Epithelial cell of esophagus (primary cell): ENCODE measurements around the gene COL17A1.

Experiments used
- DNase-seq: peaks from one replicate; pipeline ENCODE4 v3.0.0; 2010; ENCODE audit warnings: low read depth
- H3K4me3 ChIP-seq: 2 replicates; pipeline ENCODE4 v1.5.1; 2011; ENCODE audit warnings: mild to moderate bottlenecking, low read length, control low read depth
- TF ChIP-seq, protein P1 (sequence below): IDR thresholded peaks from 2 replicates; pipeline ENCODE4 v1.5.1; 2011; ENCODE audit warnings: low read depth, mild to moderate bottlenecking, low read length, control low read depth, inconsistent platforms; ENCODE audit not compliant: insufficient read depth; ENCODE audit errors: missing control alignments

The COL17A1 gene

GRCh38 chr10:104057717-104058116, 28.0 kb downstream of the COL17A1 start:
- TF ChIP-seq, protein P1, sequence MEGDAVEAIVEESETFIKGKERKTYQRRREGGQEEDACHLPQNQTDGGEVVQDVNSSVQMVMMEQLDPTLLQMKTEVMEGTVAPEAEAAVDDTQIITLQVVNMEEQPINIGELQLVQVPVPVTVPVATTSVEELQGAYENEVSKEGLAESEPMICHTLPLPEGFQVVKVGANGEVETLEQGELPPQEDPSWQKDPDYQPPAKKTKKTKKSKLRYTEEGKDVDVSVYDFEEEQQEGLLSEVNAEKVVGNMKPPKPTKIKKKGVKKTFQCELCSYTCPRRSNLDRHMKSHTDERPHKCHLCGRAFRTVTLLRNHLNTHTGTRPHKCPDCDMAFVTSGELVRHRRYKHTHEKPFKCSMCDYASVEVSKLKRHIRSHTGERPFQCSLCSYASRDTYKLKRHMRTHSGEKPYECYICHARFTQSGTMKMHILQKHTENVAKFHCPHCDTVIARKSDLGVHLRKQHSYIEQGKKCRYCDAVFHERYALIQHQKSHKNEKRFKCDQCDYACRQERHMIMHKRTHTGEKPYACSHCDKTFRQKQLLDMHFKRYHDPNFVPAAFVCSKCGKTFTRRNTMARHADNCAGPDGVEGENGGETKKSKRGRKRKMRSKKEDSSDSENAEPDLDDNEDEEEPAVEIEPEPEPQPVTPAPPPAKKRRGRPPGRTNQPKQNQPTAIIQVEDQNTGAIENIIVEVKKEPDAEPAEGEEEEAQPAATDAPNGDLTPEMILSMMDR, result no peak
- DNase-seq, result no peak
- H3K4me3 ChIP-seq, result no peak overlapping the region

DNA sequence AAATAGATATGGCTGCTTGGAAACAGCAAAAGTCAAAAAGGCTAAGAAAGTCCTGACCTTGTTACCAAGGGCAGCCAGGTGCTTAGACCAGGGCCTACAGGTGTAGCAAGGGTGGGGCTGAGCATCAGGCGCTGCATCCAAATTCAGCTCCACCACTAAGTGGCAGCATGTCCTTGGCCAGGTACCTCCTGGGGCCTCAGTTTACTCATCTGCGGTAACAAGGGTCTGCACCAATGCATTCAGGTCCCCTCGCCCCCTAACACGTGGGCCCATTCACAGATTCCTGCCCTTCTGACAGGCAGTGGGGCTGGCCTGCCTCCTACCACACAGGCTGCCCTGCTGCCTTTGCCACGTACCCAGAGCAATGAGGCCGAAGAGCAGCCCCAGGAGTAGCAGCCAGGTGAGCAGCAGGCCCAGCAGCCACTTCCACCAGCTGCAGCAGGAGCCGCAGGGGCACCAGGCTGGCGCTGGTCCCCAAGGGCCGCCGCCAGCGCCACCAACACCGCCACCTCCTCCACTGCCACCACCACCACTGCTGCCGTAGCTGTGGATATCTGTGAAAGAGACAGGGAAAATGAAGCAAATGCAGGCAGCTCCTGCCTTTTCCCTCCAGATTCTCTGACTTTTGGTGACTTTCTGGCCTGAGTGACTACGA, 28.9 kb downstream of the COL17A1 start:
- no peak for DNase-seq
- TF ChIP-seq, protein P1, result peak; percentile 19
- H3K4me3 ChIP-seq, result no peak overlapping the region

- no peak overlapping the region for H3K4me3 ChIP-seq
- TF ChIP-seq, protein P1, result no peak
- DNase-seq, result peak; percentile 61
Observed at GRCh38 chr10:104054430-104054829, 31.2 kb downstream of the COL17A1 start.

GRCh38 chr10:104053201-104053600, 32.5 kb downstream of the COL17A1 start:
- TF ChIP-seq, protein P1, result no peak
- no peak for DNase-seq
- no peak overlapping the region for H3K4me3 ChIP-seq

- H3K4me3 ChIP-seq, result no peak overlapping the region
- TF ChIP-seq, protein P1, result no peak
- no peak for DNase-seq
Observed at GRCh38 chr10:104052431-104052830, 33.2 kb downstream of the COL17A1 start.

DNA sequence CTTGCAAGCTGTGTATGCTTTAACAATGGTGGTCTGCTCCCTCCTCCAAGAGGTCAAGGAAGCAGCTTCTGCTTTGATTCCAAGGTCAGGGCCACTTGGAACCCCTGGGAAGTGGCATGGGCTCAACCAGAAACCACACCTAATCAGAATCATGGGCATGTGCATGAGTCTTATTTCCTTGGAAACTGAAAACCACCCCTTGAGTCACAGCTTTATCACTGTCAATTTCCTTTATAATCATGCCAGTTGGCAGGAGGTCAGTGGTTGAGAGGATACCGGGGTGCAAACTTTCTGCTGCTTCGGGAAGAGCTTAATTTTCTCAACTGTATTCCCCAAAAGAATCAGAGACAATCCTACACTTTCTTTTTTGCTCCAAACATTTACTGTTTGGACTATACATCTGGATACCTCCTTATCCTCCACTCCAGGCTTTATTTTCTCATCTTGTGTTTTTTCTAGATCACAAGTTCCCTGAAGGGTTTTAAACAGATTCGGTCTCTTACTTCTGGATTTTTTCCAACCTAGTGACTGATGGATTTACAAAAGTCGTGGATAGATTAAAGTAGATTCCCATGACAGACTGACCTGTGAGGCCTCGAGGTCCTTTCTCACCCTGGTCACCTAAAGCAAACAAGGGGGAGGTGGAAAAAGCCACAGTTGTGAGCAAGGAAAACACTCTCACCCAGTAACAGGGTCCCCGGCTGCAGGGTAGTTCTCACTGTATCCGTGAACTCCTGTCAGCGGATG, 36.0 kb downstream of the COL17A1 start:
- peak; percentile 67 for DNase-seq
- TF ChIP-seq, protein P1, result no peak
- no peak overlapping the region for H3K4me3 ChIP-seq

GRCh38 chr10:104046651-104047050, 39.0 kb downstream of the COL17A1 start:
- no peak for DNase-seq
- TF ChIP-seq, protein P1, result no peak
- H3K4me3 ChIP-seq, result no peak overlapping the region
